ENCODE data around the gene EHF. TPM values are rescaled to one million over a fixed set of nuclear protein-coding genes. Genes with fewer than 3 reads are reported as not detected.

The EHF gene
- total and polyA plus RNA-seq, 5 donors, result 0.14 to 0.47 (median 0.20) TPM

DNA sequence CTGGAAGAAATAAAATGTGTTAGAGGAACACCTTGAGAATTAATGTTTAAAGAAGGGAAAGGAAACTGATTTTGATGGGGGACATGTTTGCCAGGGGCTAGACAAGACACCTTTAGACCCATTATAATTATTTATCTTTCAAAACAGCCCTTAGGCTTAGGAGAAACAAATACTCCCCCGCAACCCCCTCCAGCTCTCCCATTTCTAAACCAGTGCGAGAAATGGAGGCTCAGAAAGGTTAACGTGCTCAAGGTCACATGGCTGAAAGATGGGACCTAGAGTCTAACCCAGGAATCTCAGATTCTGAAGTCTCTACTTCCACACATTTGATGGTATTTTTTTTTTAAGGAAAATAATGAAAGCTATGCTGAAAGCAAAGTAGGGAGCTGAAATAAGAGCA, 18.0 kb downstream of the EHF start:
- 71% methylated on average over 3 of the region's 3 CpGs for WGBS

DNA sequence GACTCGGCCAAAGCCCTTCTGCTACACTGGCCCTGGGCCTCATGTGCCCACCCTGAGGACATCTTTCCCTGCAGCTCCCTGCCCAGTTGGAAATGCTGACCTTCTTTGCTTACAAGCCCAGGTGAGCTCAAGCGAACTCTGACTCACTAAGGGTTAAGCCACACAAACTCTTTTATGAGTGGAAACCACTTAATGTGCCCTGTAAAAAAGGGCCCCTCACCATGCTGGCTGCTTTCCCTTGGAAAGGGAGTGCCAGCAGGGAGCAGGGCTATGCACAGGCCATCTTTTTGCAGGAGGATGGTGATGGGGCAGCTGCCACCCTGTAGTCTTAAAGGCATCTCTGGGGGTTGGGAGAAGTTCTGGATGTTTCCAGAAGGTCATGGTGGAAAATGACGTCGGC, 18.7 kb downstream of the EHF start:
- no peak for DNase-seq
- intact Hi-C loops (cut with DNase I), result no loop called here
- no peaks in the 10 kb centered on the region for H3K27me3 ChIP-seq (ENCODE audit: control insufficient read depth, insufficient read depth)
- H3K9me3 ChIP-seq (ENCODE audit: control insufficient read depth, low read length), result no peaks in the 10 kb centered on the region
- no peak for ATAC-seq
- H3K4me3 ChIP-seq (ENCODE audit: low read length), result no peak overlapping the region
- no peaks in the 10 kb centered on the region for H3K4me1 ChIP-seq (ENCODE audit: control insufficient read depth, insufficient read depth, low read length)
- H3K27ac ChIP-seq (ENCODE audit: low read length), result no peak overlapping the region
- WGBS, result 77% methylated on average over 4 of the region's 4 CpGs

More for the DNA sequence above, 18.0 kb downstream of the EHF start:
- Histone ChIP-seq H3K4me3 (ENCODE audit: low read length) (no peak overlapping the region), H3K27me3 (ENCODE audit: control insufficient read depth, insufficient read depth) (no peaks in the 10 kb centered on the region), H3K9me3 (ENCODE audit: control insufficient read depth, low read length) (no peaks in the 10 kb centered on the region), H3K4me1 (ENCODE audit: control insufficient read depth, insufficient read depth, low read length) (no peaks in the 10 kb centered on the region), H3K27ac (ENCODE audit: low read length) (no peak overlapping the region)
- ATAC-seq (no peak), DNase-seq (no peak)
- intact Hi-C loops (cut with DNase I), result no loop called here

DNA sequence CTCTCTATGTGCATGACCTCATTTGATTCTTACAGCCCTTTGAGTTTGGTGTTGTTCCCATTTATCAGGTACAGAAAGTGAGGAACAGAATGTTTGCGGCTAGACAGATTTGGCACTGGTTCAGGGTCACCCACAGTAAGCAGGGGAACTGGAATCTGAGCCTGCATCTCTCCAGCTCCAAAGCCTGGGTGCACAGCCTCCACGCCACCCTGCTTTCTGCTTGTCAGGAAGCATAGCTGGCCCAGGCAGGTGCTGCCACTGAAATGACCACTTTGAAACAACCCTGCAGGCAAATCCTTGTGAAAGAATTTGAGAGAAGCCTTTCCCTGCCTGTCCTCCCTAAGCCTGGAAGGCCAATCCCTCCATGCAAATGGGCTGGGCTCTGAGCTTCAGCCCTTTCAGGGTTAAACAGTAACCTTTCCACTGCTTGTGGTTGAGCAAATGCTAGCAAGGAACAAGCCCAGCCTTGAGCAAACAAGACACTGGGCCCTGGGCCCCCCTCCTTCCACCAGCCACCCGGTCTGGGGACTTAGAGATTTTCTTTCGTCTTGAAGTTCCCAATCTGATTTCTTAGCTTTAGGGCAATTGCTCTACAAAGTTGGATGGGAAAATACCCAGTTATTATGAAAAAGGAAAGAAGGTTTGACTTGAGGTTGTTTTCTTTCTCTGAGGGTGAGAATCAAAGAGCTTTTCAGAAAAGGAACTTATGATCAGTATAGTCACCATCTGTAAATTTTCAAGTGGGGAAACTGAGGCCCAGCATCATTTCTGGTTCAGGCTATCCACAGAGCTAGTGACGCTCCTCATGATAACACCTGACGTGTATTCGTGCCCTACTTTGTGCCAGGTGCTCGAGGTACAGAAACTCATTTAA, 19.4 kb downstream of the EHF start:
- 79% methylated on average over 8 of the region's 8 CpGs for WGBS

DNA sequence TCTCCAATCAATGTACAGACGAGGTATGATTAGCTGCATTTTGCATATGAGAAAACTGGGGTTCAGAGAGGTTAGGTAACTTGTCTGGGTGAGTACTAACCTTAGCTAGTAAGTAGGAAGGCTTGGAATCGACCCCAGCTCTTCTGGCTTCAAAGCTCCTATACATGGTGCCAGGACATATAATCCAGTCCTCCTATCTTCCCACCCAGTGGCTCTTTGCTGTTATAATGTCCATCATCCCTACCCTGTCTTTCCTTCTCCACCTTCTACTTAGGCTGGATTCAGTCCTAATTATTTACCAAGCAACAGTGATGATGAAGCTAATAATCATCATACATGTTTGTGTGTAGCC, 20.0 kb downstream of the EHF start:
- no peaks in the 10 kb centered on the region for H3K27me3 ChIP-seq (ENCODE audit: control insufficient read depth, insufficient read depth)
- 72% methylated on average over 2 of the region's 2 CpGs for WGBS
- H3K4me1 ChIP-seq (ENCODE audit: control insufficient read depth, insufficient read depth, low read length), result no peaks in the 10 kb centered on the region
- no peak overlapping the region for H3K27ac ChIP-seq (ENCODE audit: low read length)
- intact Hi-C loops (cut with DNase I), result no loop called here
- H3K4me3 ChIP-seq (ENCODE audit: low read length), result no peak overlapping the region
- ATAC-seq (no peak), DNase-seq (no peak)
- no peaks in the 10 kb centered on the region for H3K9me3 ChIP-seq (ENCODE audit: control insufficient read depth, low read length)

More for the DNA sequence above, 19.4 kb downstream of the EHF start:
- H3K4me1 ChIP-seq (ENCODE audit: control insufficient read depth, insufficient read depth, low read length), result no peaks in the 10 kb centered on the region
- H3K4me3 ChIP-seq (ENCODE audit: low read length), result no peak overlapping the region
- DNase-seq, result no peak
- no peaks in the 10 kb centered on the region for H3K9me3 ChIP-seq (ENCODE audit: control insufficient read depth, low read length)
- H3K27me3 ChIP-seq (ENCODE audit: control insufficient read depth, insufficient read depth), result no peaks in the 10 kb centered on the region
- intact Hi-C loops (cut with DNase I), result no loop called here
- H3K27ac ChIP-seq (ENCODE audit: low read length), result no peak overlapping the region
- peak in 1 of 2 donors; percentile 57 for ATAC-seq

DNA sequence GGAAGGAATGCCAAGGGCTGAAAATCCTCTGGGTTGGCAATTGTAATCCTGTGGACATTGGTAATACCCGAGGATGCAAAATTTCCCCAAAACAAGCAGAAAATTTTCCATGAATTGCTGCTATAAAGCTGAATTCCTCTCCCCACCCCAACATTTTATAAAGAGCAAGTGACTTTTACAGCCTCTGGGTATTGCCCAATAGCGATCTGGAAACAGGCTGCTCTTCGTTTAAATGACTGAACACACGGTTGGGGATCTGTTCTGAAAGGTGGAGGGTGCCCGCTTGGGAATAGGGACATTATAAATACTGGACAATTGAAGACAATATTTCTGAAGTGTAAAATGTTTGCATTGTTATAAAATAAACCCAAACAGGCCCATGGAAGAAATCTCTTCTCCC, 20.6 kb downstream of the EHF start:
- no peak for ATAC-seq
- Histone ChIP-seq H3K4me3 (ENCODE audit: low read length) (no peak overlapping the region), H3K9me3 (ENCODE audit: control insufficient read depth, low read length) (no peaks in the 10 kb centered on the region), H3K27ac (ENCODE audit: low read length) (no peak overlapping the region), H3K4me1 (ENCODE audit: control insufficient read depth, insufficient read depth, low read length) (no peaks in the 10 kb centered on the region), H3K27me3 (ENCODE audit: control insufficient read depth, insufficient read depth) (no peaks in the 10 kb centered on the region)
- WGBS, result 71% methylated on average over 5 of the region's 5 CpGs
- DNase-seq, result no peak
- intact Hi-C loops (cut with DNase I), result no loop called here

DNA sequence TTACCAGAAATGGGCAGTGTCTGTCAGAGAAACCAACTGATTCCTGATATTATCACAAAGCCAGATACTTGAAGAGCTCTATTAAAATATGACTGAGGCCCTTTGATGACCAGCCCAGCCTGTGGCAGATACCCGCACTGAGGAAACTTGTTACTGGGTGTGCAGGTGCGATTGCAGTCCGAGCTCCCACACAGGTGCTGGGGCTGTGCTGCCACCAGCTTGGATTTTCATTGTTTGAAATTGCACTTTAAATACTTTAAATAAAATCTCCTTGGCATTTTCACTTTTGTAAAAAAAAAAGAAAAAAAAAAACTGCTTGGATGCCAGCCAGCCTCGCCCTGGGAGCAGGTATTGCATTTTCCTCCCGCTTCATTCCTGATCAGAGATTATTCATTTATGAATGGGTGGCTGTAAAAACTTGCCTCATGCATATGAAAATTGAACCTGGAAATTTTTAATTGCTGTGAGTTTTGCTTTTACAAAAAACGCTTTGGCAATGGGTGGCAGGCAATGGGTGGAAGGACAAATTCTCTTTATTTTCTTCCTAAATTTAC, 21.2 kb downstream of the EHF start:
- no peaks in the 10 kb centered on the region for H3K27me3 ChIP-seq (ENCODE audit: control insufficient read depth, insufficient read depth)
- 87% methylated on average over 6 of the region's 6 CpGs for WGBS
- no peaks in the 10 kb centered on the region for H3K9me3 ChIP-seq (ENCODE audit: control insufficient read depth, low read length)
- no peak overlapping the region for H3K4me3 ChIP-seq (ENCODE audit: low read length)
- intact Hi-C loops (cut with DNase I), result no loop called here
- no peak overlapping the region for H3K27ac ChIP-seq (ENCODE audit: low read length)
- DNase-seq, result no peak
- no peak for ATAC-seq
- H3K4me1 ChIP-seq (ENCODE audit: control insufficient read depth, insufficient read depth, low read length), result no peaks in the 10 kb centered on the region

DNA sequence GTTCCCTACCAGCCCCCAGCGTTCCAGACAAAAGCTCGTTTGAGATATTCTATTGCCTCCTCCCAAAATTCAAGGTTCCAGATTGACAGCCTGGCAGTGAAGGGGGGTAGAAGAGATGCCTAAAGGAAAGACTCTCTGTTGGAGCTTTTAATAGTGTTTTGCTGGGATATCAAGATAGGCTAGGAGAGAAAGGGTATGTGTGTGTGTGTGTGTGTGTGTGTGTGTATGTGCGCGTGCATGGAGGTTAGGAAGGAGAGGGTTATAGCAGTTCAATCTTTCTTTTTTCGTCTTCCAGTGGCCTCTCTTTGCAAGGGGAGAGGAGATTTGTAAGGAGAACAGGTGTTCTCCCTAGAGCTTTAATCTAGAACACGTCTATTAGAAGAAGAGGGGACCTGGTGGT, 22.0 kb downstream of the EHF start:
- Histone ChIP-seq H3K4me1 (ENCODE audit: control insufficient read depth, insufficient read depth, low read length) (no peaks in the 10 kb centered on the region), H3K4me3 (ENCODE audit: low read length) (no peak overlapping the region), H3K27me3 (ENCODE audit: control insufficient read depth, insufficient read depth) (no peaks in the 10 kb centered on the region), H3K9me3 (ENCODE audit: control insufficient read depth, low read length) (no peaks in the 10 kb centered on the region), H3K27ac (ENCODE audit: low read length) (no peak overlapping the region)
- DNase-seq, result no peak
- intact Hi-C loops (cut with DNase I), result no loop called here
- no peak for ATAC-seq
- WGBS, result 89% methylated on average over 6 of the region's 6 CpGs

DNA sequence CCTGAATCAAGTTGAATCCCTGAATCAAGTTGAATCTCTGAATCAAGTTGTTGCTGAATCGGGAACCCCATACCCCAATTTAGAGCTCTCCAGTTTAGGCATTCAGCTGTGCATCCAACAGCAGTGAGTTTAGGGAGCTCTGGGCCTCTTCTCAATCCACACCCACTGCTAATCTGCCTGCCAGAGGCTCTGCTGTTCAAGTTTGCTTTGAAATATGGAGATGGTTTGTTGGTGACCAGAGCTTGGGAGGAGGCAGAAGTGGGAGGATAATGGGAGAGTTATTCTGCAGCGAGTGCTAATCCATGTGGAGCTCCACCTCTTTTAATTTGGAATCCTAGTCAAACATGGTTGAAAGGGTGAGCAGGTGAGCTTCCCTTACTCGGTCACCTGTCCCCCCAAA, 22.4 kb downstream of the EHF start:
- Histone ChIP-seq H3K27me3 (ENCODE audit: control insufficient read depth, insufficient read depth) (no peaks in the 10 kb centered on the region), H3K9me3 (ENCODE audit: control insufficient read depth, low read length) (no peaks in the 10 kb centered on the region), H3K27ac (ENCODE audit: low read length) (no peak overlapping the region), H3K4me1 (ENCODE audit: control insufficient read depth, insufficient read depth, low read length) (no peaks in the 10 kb centered on the region), H3K4me3 (ENCODE audit: low read length) (no peak overlapping the region)
- DNase-seq (no peak), ATAC-seq (no peak)
- intact Hi-C loops (cut with DNase I), result no loop called here
- 85% methylated on average over 3 of the region's 3 CpGs for WGBS

DNA sequence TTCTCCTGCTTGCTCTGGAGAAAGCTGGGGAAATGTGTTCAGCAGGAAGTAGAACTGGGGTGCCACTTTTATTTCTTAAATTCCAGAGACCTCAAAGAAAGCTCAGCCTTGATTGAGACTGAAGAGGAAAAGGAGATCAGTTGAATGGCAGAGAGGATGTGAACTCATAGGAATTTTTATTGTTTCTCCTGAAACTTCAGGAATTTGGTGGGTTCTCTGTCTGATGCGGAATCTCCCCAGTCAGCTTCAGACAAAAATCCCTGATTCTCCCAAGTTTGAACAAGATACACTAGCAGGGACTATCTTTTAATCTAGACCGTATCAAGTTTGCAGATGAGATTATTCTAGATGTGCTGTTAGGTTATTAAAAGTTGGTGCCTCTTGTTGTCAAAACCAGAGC, 23.0 kb downstream of the EHF start:
- Histone ChIP-seq H3K4me1 (ENCODE audit: control insufficient read depth, insufficient read depth, low read length) (no peaks in the 10 kb centered on the region), H3K27me3 (ENCODE audit: control insufficient read depth, insufficient read depth) (no peaks in the 10 kb centered on the region), H3K27ac (ENCODE audit: low read length) (no peak overlapping the region), H3K4me3 (ENCODE audit: low read length) (no peak overlapping the region), H3K9me3 (ENCODE audit: control insufficient read depth, low read length) (no peaks in the 10 kb centered on the region)
- 81% methylated on average over 2 of the region's 2 CpGs for WGBS
- intact Hi-C loops (cut with DNase I), result no loop called here
- DNase-seq (no peak), ATAC-seq (no peak)

DNA sequence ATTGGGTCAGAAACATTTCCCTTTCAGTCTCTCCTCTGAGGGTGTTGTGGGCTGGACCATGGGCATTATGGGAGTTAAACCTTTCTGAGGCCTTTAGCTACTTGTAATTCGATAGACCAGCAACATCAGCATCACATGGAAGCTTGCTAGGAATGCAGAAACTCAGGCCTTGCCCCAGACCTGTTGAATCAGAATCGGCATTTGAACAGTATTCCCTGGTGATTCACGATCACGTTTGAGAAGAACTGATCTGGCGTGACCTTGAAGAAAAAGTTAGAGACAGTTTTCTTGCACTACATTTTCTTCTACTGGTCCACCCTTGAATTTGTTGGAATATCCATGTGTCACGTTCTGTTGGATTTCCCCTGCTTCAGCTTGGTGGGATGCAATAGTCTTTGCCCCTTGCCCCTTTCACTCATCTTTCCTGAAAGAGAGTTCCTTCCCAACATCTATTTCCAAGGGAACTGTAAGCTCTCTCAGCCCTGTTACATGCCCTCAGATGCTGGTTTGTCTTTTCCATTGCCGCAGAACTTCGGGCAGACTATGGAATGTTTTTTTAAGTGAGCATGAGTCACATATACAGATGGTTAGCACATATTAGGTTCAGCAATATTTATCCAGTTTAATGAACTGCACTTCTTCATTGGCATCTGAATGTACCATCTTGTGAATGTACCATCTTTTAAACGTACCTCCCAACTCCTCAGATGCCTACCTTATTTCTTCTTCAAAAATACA, 23.9 kb downstream of the EHF start:
- no peak for ATAC-seq
- no peak overlapping the region for H3K4me3 ChIP-seq (ENCODE audit: low read length)
- H3K27me3 ChIP-seq (ENCODE audit: control insufficient read depth, insufficient read depth), result no peaks in the 10 kb centered on the region
- DNase-seq, result no peak
- 75% methylated on average over 9 of the region's 9 CpGs for WGBS
- intact Hi-C loops (cut with DNase I), result no loop called here
- no peaks in the 10 kb centered on the region for H3K4me1 ChIP-seq (ENCODE audit: control insufficient read depth, insufficient read depth, low read length)
- H3K27ac ChIP-seq (ENCODE audit: low read length), result no peak overlapping the region
- no peaks in the 10 kb centered on the region for H3K9me3 ChIP-seq (ENCODE audit: control insufficient read depth, low read length)

DNA sequence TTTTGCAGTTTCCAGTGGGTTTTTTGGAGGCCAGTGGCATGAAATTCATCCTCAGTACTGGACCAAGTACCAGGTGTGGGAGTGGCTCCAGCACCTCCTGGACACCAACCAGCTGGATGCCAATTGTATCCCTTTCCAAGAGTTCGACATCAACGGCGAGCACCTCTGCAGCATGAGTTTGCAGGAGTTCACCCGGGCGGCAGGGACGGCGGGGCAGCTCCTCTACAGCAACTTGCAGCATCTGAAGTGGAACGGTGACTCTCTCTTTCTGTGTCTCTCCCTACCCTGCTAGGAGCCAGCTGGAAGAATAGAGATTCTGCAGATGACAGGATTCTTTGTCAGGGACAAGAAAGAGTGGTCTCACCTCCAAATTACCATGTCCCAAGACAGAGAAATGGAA, 25.5 kb downstream of the EHF start:
- no peak for DNase-seq
- 90% methylated on average over 8 of the region's 8 CpGs for WGBS

More for the DNA sequence above, 25.5 kb downstream of the EHF start:
- ATAC-seq, result no peak
- no peaks in the 10 kb centered on the region for H3K9me3 ChIP-seq (ENCODE audit: control insufficient read depth, low read length)
- H3K27me3 ChIP-seq (ENCODE audit: control insufficient read depth, insufficient read depth), result no peaks in the 10 kb centered on the region
- intact Hi-C loops (cut with DNase I), result no loop called here
- no peak overlapping the region for H3K27ac ChIP-seq (ENCODE audit: low read length)
- no peak overlapping the region for H3K4me3 ChIP-seq (ENCODE audit: low read length)
- H3K4me1 ChIP-seq (ENCODE audit: control insufficient read depth, insufficient read depth, low read length), result no peaks in the 10 kb centered on the region

Data from right cardiac atrium (tissue), 5 donors.